LNCAP (cell line): ENCODE data around the gene DNHD1.

Experiments
- TF ChIP-seq, protein P1 (sequence below): fragments of 450-650 bp; IDR thresholded peaks from 2 replicates; pipeline ENCODE4 v1.5.1; 2017; ENCODE audit warnings: mild to moderate bottlenecking

Gene DNHD1

GRCh38 chr11:6613496-6613895 lies 116.4 kb downstream of the DNHD1 start:
- TF ChIP-seq, protein P1, sequence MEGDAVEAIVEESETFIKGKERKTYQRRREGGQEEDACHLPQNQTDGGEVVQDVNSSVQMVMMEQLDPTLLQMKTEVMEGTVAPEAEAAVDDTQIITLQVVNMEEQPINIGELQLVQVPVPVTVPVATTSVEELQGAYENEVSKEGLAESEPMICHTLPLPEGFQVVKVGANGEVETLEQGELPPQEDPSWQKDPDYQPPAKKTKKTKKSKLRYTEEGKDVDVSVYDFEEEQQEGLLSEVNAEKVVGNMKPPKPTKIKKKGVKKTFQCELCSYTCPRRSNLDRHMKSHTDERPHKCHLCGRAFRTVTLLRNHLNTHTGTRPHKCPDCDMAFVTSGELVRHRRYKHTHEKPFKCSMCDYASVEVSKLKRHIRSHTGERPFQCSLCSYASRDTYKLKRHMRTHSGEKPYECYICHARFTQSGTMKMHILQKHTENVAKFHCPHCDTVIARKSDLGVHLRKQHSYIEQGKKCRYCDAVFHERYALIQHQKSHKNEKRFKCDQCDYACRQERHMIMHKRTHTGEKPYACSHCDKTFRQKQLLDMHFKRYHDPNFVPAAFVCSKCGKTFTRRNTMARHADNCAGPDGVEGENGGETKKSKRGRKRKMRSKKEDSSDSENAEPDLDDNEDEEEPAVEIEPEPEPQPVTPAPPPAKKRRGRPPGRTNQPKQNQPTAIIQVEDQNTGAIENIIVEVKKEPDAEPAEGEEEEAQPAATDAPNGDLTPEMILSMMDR: no peak

DNA sequence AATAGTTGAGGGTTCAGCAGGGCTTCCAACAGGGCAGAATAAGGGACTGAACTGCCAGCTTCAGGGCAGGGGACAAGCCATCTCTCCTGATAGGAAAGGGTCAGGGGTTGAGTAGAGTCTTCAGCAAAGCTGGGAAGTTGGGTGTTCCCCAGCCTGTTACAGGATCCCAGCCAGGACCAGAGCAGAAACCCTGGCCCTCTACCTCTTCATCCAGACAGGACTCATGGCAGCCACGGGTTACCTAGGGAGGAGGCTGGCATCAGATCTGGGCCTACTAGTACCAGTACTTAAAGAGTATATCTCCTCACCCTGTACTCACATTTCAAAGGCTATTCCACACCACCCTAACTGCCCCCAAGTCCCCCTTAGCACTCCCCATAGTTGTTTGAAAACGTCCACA lies 117.4 kb downstream of the DNHD1 start:
- TF ChIP-seq, protein P1: no peak

- TF ChIP-seq, protein P1: no peak
Measured at GRCh38 chr11:6615046-6615445, 118.0 kb downstream of the DNHD1 start.

DNA sequence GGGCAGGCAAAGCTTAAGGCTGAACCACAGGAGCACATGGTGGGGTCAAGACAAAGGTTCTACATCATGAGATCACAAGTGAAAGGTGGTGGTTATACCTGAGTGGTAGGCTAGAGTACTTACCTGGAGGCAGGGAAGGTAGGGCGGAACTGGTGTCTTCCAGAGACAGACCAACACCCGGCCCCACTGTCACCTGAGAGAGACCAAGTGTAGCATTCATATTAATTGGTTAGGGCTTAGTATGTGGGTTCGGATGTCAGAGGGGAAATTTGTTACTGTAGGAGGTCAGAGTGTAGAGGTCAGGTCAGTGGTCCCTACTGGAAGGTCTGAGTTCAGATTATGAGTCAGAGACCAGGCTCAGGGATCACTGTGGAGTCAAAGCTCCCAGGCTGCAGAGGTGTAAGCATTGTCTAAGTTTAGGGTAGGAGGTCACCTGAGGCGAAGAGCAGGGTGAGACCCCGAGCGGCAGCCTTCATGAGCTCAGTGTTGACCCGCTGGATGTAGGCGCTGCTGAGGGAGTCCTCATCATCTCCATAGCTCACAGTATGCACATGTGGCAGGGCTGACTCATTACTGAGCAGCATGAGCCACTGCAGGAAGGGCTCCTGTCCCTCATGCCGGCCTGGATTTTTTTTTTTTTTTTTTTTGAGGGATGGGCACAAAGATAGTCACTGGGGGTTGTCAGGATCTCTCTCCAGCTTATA lies 119.0 kb downstream of the DNHD1 start:
- TF ChIP-seq, protein P1: no peak

DNA sequence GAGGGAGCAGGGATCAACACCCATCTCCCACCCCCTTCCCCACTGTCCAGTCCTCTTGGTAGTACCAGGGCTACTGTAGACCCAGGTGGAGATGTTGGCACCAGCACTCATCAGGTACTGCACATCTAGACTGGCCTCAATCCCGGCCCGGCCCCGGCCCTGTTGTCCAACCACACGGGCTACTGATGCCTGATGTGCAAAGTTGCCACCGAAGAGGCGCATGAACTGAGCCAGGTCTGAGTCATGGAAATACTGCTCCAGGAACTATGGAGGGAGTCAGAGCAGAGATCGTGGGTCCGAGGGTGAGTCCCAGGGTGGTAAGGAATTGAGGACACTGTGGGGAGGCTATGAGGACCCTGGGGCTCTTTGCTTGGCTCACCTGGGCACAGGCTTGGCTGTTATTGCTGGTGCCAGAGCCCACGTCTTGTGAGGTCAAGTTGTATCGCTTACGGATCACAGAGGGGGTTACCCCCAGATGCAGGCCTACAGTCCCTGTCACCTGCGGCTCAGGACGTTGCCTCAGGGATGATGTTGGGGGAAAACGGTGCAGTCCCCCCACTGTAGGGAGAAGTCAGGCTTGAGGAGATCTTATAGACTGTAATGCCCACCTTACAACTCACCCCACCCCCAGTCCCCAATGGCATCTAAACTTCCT lies 119.6 kb downstream of the DNHD1 start:
- TF ChIP-seq, protein P1: no peak

- TF ChIP-seq, protein P1: no peak
Measured at GRCh38 chr11:6617315-6617781, 120.3 kb downstream of the DNHD1 start.

DNA sequence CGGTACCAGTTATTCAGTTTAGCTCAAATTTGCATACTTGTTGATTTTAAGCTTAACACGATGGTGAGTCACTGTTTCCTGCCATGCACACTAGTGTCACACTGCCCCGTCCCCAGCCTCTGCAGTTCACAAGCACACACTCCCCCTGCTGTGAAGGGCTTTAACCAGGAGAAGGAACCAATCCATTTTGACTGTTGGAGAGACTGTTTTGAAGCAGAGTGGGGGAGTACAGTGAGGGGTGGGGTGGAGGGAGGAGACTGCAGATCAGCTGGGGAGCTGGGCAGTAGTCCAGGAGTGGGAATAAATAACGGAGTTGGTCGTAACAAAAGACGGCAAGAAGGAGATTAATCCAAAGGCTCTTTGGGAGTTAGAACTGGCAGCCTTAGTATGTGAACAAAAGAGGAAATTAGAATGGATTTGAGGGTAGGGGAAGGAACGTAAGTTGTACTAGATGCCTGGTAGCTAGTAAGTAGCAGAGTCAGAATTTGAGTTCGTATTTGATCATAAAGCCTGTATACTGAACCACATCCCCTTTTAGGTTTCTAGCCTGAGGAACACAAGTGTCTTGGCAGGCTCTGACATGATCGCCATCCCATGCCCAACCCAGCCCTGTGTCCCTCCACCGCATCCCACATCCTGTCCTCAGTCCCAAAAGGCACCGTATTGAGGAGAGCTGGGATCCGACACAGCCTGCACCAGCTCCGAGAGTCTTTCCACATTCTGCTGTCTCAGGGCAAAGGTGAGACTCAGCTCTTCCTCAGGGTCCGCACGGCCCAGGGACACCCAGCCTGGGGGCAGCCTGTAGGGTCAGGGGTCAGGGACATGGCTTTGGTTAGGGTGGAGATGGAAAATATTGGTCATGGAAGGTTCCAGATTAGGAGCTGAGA lies 121.3 kb downstream of the DNHD1 start:
- TF ChIP-seq, protein P1: no peak
